Measurements from ENCODE around the gene FBXL2. TPM values are rescaled to one million over a fixed set of nuclear protein-coding genes. Genes with fewer than 3 reads are reported as not detected.

FBXL2 gene
- total and polyA plus RNA-seq, 2 of the 4 experiments (the other 2 are of a cell fraction) = 15.8 to 21.0 TPM

- no peak overlapping the region for H3K4me2 ChIP-seq (ENCODE audit: low read depth, low read length)
- no peak overlapping the region for H3K18ac ChIP-seq (ENCODE audit: low read depth, low read length)
- CTCF ChIA-PET = no interaction called here
- H2BK120ac ChIP-seq (ENCODE audit: low read depth, low read length) = no peak overlapping the region
- no peak overlapping the region for H4K91ac ChIP-seq (ENCODE audit: insufficient read depth, low read depth, low read length)
- no peak overlapping the region for H3K14ac ChIP-seq (replicated peaks; ENCODE audit: low read depth, low read length)
- BruUV-seq (replicated peaks) = no TSS peak
- TF ChIP-seq CTCF (conservative IDR thresholded peaks at IDR 0.05; ENCODE audit: low read depth, low read length) (no peak), RFX5 (IDR thresholded peaks at IDR 0.05; ENCODE audit: low read depth, low read length) (no peak), ELK1 (IDR thresholded peaks at IDR 0.05; ENCODE audit: borderline replicate concordance, low read depth, low read length) (no peak), MXI1 (IDR thresholded peaks at IDR 0.05; ENCODE audit: borderline replicate concordance, low read depth, low read length) (no peak), FOS (IDR thresholded peaks at IDR 0.05; ENCODE audit: low read depth, low read length) (no peak), NFE2L2 (IDR thresholded peaks at IDR 0.05; ENCODE audit: low read depth, low read length) (no peak), RAD21 (IDR thresholded peaks at IDR 0.05; ENCODE audit: low read length) (no peak), RCOR1 (IDR thresholded peaks at IDR 0.05; ENCODE audit: insufficient replicate concordance, low read length) (no peak), POLR2A (IDR thresholded peaks at IDR 0.05; ENCODE audit: low read depth, low read length) (no peak), CEBPB (IDR thresholded peaks at IDR 0.05; ENCODE audit: low read depth, low read length) (no peak)
- no peak overlapping the region for H3K27ac ChIP-seq (ENCODE audit: insufficient read depth, low read length)
- no peaks in the 10 kb centered on the region for H4K20me1 ChIP-seq (ENCODE audit: insufficient read depth, low read length)
- no peak for DNase-seq
- no peak overlapping the region for H2BK20ac ChIP-seq (ENCODE audit: low read depth, low read length)
- H3K23ac ChIP-seq (ENCODE audit: low read depth, low read length) = no peak overlapping the region
- H2BK5ac ChIP-seq (ENCODE audit: low read depth, low read length, poor library complexity, severe bottlenecking) = no peak overlapping the region
- WGBS, 2 experiments (ENCODE audit: extremely low coverage in 2 of 2, insufficient read length in 1 of 2) = no CpG with 5 or more reads among the region's 4 CpGs
- H3K9me1 ChIP-seq (ENCODE audit: insufficient read depth, low read length) = no peaks in the 10 kb centered on the region
- no peak overlapping the region for H2AFZ ChIP-seq (replicated peaks; ENCODE audit: low read length, poor library complexity)
- peaks cover 7% of the 10 kb centered on the region for H3K27me3 ChIP-seq (ENCODE audit: control insufficient read depth, insufficient read depth, low read length)
- no peak overlapping the region for H3K9ac ChIP-seq (ENCODE audit: low read depth, low read length)
- intact Hi-C loops (cut with micrococcal nuclease) = no loop called here
- H3K79me1 ChIP-seq (ENCODE audit: low read depth in 1 of 2, low read length in 2 of 2) = no peaks in the 10 kb centered on the region
- no peak for ATAC-seq (ENCODE audit: low read depth)
- H3K4me3 ChIP-seq (ENCODE audit: insufficient read depth, low read depth, low read length) = no peak overlapping the region
- dilution Hi-C loops (cut with HindIII; ENCODE audit: low sequenced_read_pairs, unreplicated experiment) = no loop called here
- no peak overlapping the region for H4K8ac ChIP-seq (ENCODE audit: low read depth in 2 of 2, low read length in 2 of 2)
- no peak overlapping the region for H2AK9ac ChIP-seq (replicated peaks; ENCODE audit: low read depth, low read length, poor library complexity)
- no peaks in the 10 kb centered on the region for H3K36me3 ChIP-seq (ENCODE audit: control insufficient read depth, insufficient read depth, low read length)
- peaks cover 2% of the 10 kb centered on the region; the same call in 1 of the 2 replicates for H3K9me3 ChIP-seq (ENCODE audit: control insufficient read depth, insufficient read depth, low read length)
- H3K4me1 ChIP-seq (ENCODE audit: control insufficient read depth, insufficient read depth, low read length) = no peaks in the 10 kb centered on the region
- no peak overlapping the region for H2BK15ac ChIP-seq (ENCODE audit: low read depth, low read length)
- no peak overlapping the region for H4K5ac ChIP-seq (ENCODE audit: low read depth, low read length)
- H3K56ac ChIP-seq (ENCODE audit: extremely low read depth, insufficient read depth, low read length) = no peak overlapping the region
- no peak overlapping the region for H2AK5ac ChIP-seq (ENCODE audit: low read depth, low read length)
- POLR2A ChIA-PET (ENCODE audit: unreplicated experiment) = no interaction called here
- in situ Hi-C loops (cut with MboI; ENCODE audit: low sequenced_read_pairs) = no loop called here
- H3K4ac ChIP-seq (ENCODE audit: low read depth, low read length) = no peak overlapping the region
Observed at GRCh38 chr3:33237439-33237838, 39.8 kb upstream of the FBXL2 start.
